K562 (cell line): Measurements from ENCODE around the gene SNX15. TPM values are rescaled to one million over a fixed set of nuclear protein-coding genes. Genes with fewer than 3 reads are reported as not detected.
A peak's percentile ranks its signal among the peaks of the same experiment; 100 is the strongest.

ENCODE experiments used
- ARHGAP35 ChIP-seq: fragments of 450-650 bp; IDR thresholded peaks from 2 replicates; pipeline ENCODE4 v1.6.1; 2018; ENCODE audit not compliant: partially characterized antibody
- BCOR ChIP-seq: fragments of 450-650 bp; IDR thresholded peaks from 2 replicates; pipeline ENCODE4 v1.6.1; 2016
- CHD2 ChIP-seq: IDR thresholded peaks from 2 replicates; pipeline ENCODE4 v1.6.1; 2011; ENCODE audit warnings: low read depth, low read length
- CHD4 ChIP-seq: fragments of 200-600 bp; sonication (generic); IDR thresholded peaks from 3 replicates; pipeline ENCODE4 v1.6.1; 2012; ENCODE audit warnings: low read depth, mild to moderate bottlenecking, mixed read lengths, low read length, inconsistent platforms; ENCODE audit not compliant: insufficient read depth, insufficient replicate concordance, poor library complexity, severe bottlenecking
- ESRRB ChIP-seq: fragments of 250-450 bp; sonication (Bioruptor Pico); IDR thresholded peaks from 2 replicates; pipeline ENCODE4 v1.5.0; 2020; ENCODE audit warnings: mild to moderate bottlenecking, moderate library complexity, borderline replicate concordance
- GTF2F1 ChIP-seq: IDR thresholded peaks from 2 replicates; pipeline ENCODE4 v1.6.1; 2011; ENCODE audit warnings: low read depth, low read length, improper control_type of control experiment
- ILK ChIP-seq: fragments of 450-650 bp; IDR thresholded peaks from 2 replicates; pipeline ENCODE4 v1.6.1; 2016; ENCODE audit warnings: missing genetic modification characterization, low read depth, mild to moderate bottlenecking, missing compliant biosample characterization, moderate library complexity, borderline replicate concordance
- NR2F6 ChIP-seq: fragments of 450-650 bp; formaldehyde crosslinking; IDR thresholded peaks from 2 replicates; pipeline ENCODE4 v1.4.0; 2020; ENCODE audit warnings: mild to moderate bottlenecking
- NR4A1 ChIP-seq, 2 experiments: fragments of 250-450 bp in 1 of 2; fragments of 450-650 bp in 1 of 2; sonication (Bioruptor Pico) in 1 of 2; IDR thresholded peaks; 2 replicates each; pipeline versions ENCODE4 v1.4.0 to v1.6.1; 2016 to 2020; ENCODE audit warnings: mild to moderate bottlenecking in 2 of 2, missing compliant biosample characterization in 1 of 2, missing genetic modification characterization in 1 of 2, moderate library complexity in 1 of 2
- PTRF ChIP-seq: fragments of 450-650 bp; IDR thresholded peaks from 2 replicates; pipeline ENCODE4 v1.6.1; 2016; ENCODE audit warnings: mild to moderate bottlenecking, missing genetic modification characterization, missing compliant biosample characterization
- RBM15 ChIP-seq: fragments of 200-400 bp; formaldehyde crosslinking; IDR thresholded peaks from 2 replicates; pipeline ENCODE4 v1.6.1; 2018; ENCODE audit warnings: mild to moderate bottlenecking, low read length, moderate library complexity; ENCODE audit not compliant: insufficient read depth
- SMAD4 ChIP-seq: fragments of 250-450 bp; sonication (Bioruptor Pico); conservative IDR thresholded peaks from 2 replicates; pipeline ENCODE4 v1.8.0; 2021; ENCODE audit warnings: inconsistent platforms, mild to moderate bottlenecking, moderate library complexity
- SP1 ChIP-seq: sonication (generic); formaldehyde crosslinking; IDR thresholded peaks from 2 replicates; pipeline ENCODE4 v1.8.1; 2022; ENCODE audit warnings: mild to moderate bottlenecking, missing genetic modification reagents
- SREBF2 ChIP-seq: sonication (generic); formaldehyde crosslinking; IDR thresholded peaks from 2 replicates; pipeline ENCODE4 v1.4.0; 2020; ENCODE audit warnings: mild to moderate bottlenecking, missing genetic modification reagents
- TAF1 ChIP-seq: IDR thresholded peaks from 2 replicates; pipeline ENCODE4 v1.6.1; 2011; ENCODE audit warnings: mild to moderate bottlenecking, low read length, moderate library complexity; ENCODE audit not compliant: insufficient read depth, control insufficient read depth, severe bottlenecking; ENCODE audit errors: extremely low read depth
- TAL1 ChIP-seq: fragments of 450-650 bp; IDR thresholded peaks from 2 replicates; pipeline ENCODE4 v1.6.1; 2016; ENCODE audit warnings: mild to moderate bottlenecking
- WHSC1 ChIP-seq: IDR thresholded peaks from one replicate; pipeline ENCODE4 v1.6.1; 2012; ENCODE audit warnings: low read length, control low read depth, inconsistent platforms
- ZNF347 ChIP-seq: fragments of 450-650 bp; formaldehyde crosslinking; IDR thresholded peaks from 2 replicates; pipeline ENCODE4 v1.4.0; 2020; ENCODE audit warnings: low read depth, mild to moderate bottlenecking, moderate library complexity
- ZNF431 ChIP-seq: sonication (generic); formaldehyde crosslinking; IDR thresholded peaks from 2 replicates; pipeline ENCODE4 v1.8.0; 2022; ENCODE audit warnings: mild to moderate bottlenecking, missing genetic modification reagents
- ZNF699 ChIP-seq: fragments of 250-450 bp; sonication (Bioruptor Pico); IDR thresholded peaks from 2 replicates; pipeline ENCODE4 v1.8.0; 2021; ENCODE audit warnings: mild to moderate bottlenecking, moderate library complexity; ENCODE audit not compliant: insufficient replicate concordance
- polyA plus RNA-seq, 8 experiments: library from polyadenylated mRNA; depleted of rRNA in 4 of 8; stranded (reverse) in 5 of 8; unstranded in 3 of 8; fragments of >200 nt; fragmentation: Nextera tagmentation in 2 of 8; fragmentation: Illumina TruSeq in 1 of 8; extraction: Ambion mirVana in 2 of 8; extraction: Trizol in 1 of 8; gene quantifications; 2 replicates each; pipeline versions ENCODE4 v1.2.1 to v1.2.3, GENCODE V29; 2011 to 2014; ENCODE audit warnings: inconsistent platforms in 1 of 8, missing spikeins in 1 of 8
- total RNA-seq, 7 experiments: library from RNA; depleted of rRNA in 6 of 7; stranded (reverse); fragments of >200 nt in 6 of 7; fragmentation: Illumina TruSeq in 2 of 7; extraction: Trizol in 2 of 7; gene quantifications; 2 replicates each; pipeline versions ENCODE4 v1.2.1 to v1.2.3, GENCODE V29; 2011 to 2021; ENCODE audit warnings: low replicate concordance in 1 of 7
- TF ChIP-seq, protein P1 (sequence below): fragments of 150-350 bp; conservative IDR thresholded peaks from 2 replicates; pipeline ENCODE4 v1.6.1; 2014; ENCODE audit warnings: low read length
- TF ChIP-seq, protein P2 (sequence below): fragments of 450-650 bp; IDR thresholded peaks from 2 replicates; pipeline ENCODE4 v1.6.1; 2018; ENCODE audit not compliant: partially characterized antibody

SNX15 gene
- total and polyA plus RNA-seq, 9 of the 15 experiments (the other 6 are each of a cell fraction or from before 2014, with no cell fraction given), result 1.8 to 27.8 (median 15.2) TPM

DNA sequence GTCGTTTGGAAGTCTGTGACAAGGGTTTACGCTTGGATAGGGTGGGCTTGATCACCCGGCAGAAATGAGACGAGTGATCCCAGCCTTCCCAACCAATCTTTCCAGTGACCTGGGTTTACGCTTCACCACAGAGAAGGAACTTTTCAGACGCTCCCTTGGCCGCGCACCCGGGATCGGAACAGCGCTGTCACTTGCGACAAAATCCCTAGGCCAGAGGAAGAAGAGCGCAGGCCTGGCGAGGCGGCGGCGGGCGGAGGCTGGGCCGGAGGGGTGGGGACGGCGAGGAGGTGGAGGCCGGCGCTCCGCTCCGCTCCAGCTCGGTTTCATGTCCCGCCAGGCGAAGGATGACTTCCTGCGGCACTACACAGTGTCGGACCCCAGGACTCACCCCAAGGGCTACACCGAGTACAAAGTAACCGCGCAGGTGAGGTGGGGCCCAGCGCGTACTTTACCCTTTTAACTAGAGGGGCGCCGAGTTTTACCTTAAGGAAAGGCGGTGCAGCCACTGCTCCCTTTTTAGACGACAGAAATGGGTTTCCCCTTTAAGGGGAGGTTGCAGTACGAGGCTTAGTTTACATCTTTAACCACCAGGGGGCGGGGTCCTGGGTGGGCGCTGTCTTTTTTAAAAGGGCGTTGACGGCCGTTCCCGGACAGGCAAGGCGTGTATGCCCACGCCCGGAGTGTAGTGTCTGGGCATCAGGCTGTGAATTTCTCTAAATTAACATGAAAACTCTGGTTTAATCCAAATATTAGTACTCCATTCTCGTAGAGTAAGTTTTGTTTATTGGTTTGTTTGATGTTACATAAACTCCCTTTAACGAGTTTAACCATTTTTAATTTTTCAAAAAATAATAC, at the start of gene SNX15 (continued):
- TF ChIP-seq SMAD4 (CRISPR knock-in tag), result peak; percentile 76; the same call in 1 of the 2 replicates
- TF ChIP-seq NR2F6 (CRISPR knock-in tag), result no peak
- TF ChIP-seq ARHGAP35, result no peak
- no peak for TF ChIP-seq TAF1
- no peak for TF ChIP-seq TAL1
- no peak for TF ChIP-seq NR4A1 (CRISPR knock-in tag; IDR thresholded peaks at IDR 0.05)
- no peak for TF ChIP-seq NR4A1 (tag; IDR thresholded peaks at IDR 0.05)
- TF ChIP-seq RBM15, result no peak
- TF ChIP-seq SP1 (CRISPR knock-in tag), result peak; percentile 92
- peak; percentile 81 for TF ChIP-seq ZNF431 (CRISPR knock-in tag)
- TF ChIP-seq WHSC1, result no peak
- TF ChIP-seq ZNF347 (CRISPR knock-in tag), result no peak
- no peak for TF ChIP-seq SREBF2 (CRISPR knock-in tag)
- TF ChIP-seq, protein P1, sequence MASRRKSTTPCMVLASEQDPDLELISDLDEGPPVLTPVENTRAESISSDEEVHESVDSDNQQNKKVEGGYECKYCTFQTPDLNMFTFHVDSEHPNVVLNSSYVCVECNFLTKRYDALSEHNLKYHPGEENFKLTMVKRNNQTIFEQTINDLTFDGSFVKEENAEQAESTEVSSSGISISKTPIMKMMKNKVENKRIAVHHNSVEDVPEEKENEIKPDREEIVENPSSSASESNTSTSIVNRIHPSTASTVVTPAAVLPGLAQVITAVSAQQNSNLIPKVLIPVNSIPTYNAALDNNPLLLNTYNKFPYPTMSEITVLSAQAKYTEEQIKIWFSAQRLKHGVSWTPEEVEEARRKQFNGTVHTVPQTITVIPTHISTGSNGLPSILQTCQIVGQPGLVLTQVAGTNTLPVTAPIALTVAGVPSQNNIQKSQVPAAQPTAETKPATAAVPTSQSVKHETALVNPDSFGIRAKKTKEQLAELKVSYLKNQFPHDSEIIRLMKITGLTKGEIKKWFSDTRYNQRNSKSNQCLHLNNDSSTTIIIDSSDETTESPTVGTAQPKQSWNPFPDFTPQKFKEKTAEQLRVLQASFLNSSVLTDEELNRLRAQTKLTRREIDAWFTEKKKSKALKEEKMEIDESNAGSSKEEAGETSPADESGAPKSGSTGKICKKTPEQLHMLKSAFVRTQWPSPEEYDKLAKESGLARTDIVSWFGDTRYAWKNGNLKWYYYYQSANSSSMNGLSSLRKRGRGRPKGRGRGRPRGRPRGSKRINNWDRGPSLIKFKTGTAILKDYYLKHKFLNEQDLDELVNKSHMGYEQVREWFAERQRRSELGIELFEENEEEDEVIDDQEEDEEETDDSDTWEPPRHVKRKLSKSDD, result no peak
- no peak for TF ChIP-seq ILK (tag)
- no peak for TF ChIP-seq ESRRB (CRISPR knock-in tag)
- TF ChIP-seq BCOR, result peak; percentile 15; the same call in 1 of the 2 replicates
- no peak for TF ChIP-seq CHD4
- no peak for TF ChIP-seq ZNF699 (CRISPR knock-in tag)
- no peak for TF ChIP-seq PTRF (tag)
- no peak for TF ChIP-seq GTF2F1
- TF ChIP-seq CHD2, result peak; percentile 40; the same call in 1 of the 2 replicates
- TF ChIP-seq, protein P2, sequence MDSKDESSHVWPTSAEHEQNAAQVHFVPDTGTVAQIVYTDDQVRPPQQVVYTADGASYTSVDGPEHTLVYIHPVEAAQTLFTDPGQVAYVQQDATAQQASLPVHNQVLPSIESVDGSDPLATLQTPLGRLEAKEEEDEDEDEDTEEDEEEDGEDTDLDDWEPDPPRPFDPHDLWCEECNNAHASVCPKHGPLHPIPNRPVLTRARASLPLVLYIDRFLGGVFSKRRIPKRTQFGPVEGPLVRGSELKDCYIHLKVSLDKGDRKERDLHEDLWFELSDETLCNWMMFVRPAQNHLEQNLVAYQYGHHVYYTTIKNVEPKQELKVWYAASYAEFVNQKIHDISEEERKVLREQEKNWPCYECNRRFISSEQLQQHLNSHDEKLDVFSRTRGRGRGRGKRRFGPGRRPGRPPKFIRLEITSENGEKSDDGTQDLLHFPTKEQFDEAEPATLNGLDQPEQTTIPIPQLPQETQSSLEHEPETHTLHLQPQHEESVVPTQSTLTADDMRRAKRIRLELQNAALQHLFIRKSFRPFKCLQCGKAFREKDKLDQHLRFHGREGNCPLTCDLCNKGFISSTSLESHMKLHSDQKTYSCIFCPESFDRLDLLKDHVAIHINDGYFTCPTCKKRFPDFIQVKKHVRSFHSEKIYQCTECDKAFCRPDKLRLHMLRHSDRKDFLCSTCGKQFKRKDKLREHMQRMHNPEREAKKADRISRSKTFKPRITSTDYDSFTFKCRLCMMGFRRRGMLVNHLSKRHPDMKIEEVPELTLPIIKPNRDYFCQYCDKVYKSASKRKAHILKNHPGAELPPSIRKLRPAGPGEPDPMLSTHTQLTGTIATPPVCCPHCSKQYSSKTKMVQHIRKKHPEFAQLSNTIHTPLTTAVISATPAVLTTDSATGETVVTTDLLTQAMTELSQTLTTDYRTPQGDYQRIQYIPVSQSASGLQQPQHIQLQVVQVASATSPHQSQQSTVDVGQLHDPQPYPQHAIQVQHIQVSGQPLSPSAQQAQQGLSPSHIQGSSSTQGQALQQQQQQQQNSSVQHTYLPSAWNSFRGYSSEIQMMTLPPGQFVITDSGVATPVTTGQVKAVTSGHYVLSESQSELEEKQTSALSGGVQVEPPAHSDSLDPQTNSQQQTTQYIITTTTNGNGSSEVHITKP, result peak; percentile 68
